IMR-90 (cell line): Measurements from ENCODE around the gene TMEFF1. TPM values are rescaled to one million over a fixed set of nuclear protein-coding genes. Genes with fewer than 3 reads are reported as not detected.

Source experiments
- ATAC-seq: fragments of 200-7000 bp; cut with Tn5 transposase; 2 replicates; pipeline ENCODE4 v1.9.1; 2020; ENCODE audit warnings: low read depth, mild to moderate bottlenecking, moderate library complexity
- BruUV-seq: library from RNA; stranded (reverse); fragments of 400-500 nt; replicated peaks from 2 replicates; lab custom pipeline; 2021; lab: Mats Ljungman, UMichigan
- CTCF ChIA-PET: fragments of 300-600 bp; formaldehyde crosslinking; extraction: SDS; loops from one replicate; lab custom pipeline; 2021; ENCODE audit warnings: antibody characterized with exemption; lab: Yijun Ruan, JAX
- POLR2A ChIA-PET: fragments of 300-600 bp; sonication (Branson Sonifier 250); formaldehyde crosslinking; loops from one replicate; lab custom pipeline; 2022; ENCODE audit warnings: antibody characterized with exemption; ENCODE audit not compliant: unreplicated experiment; lab: Charles Lee
- DNase-seq: peaks from one replicate; pipeline ENCODE4 v3.0.0; 2013
- H2AFZ ChIP-seq: replicated peaks from 2 replicates; pipeline ENCODE3; 2013; ENCODE audit warnings: low read length, mild to moderate bottlenecking; ENCODE audit not compliant: poor library complexity
- H2AK5ac ChIP-seq: 2 replicates; pipeline ENCODE4 v1.6.1; 2013; ENCODE audit warnings: low read depth, low read length, inconsistent platforms
- H2AK9ac ChIP-seq: replicated peaks from 2 replicates; pipeline ENCODE3; 2013; ENCODE audit warnings: mild to moderate bottlenecking, low read depth, low read length, moderate library complexity; ENCODE audit not compliant: poor library complexity
- H2BK120ac ChIP-seq: 2 replicates; pipeline ENCODE4 v1.6.1; 2013; ENCODE audit warnings: low read depth, low read length, inconsistent platforms
- H2BK15ac ChIP-seq: 3 replicates; pipeline ENCODE4 v1.6.1; 2013; ENCODE audit warnings: low read depth, low read length, inconsistent platforms
- H2BK20ac ChIP-seq: 2 replicates; pipeline ENCODE4 v1.6.1; 2013; ENCODE audit warnings: low read depth, mild to moderate bottlenecking, inconsistent platforms, low read length, moderate library complexity
- H2BK5ac ChIP-seq: 2 replicates; pipeline ENCODE4 v1.6.1; 2013; ENCODE audit warnings: mild to moderate bottlenecking, low read depth, low read length, inconsistent platforms; ENCODE audit not compliant: poor library complexity, severe bottlenecking
- H3K14ac ChIP-seq: replicated peaks from 2 replicates; pipeline ENCODE4 v1.6.1; 2013; ENCODE audit warnings: low read depth, low read length, inconsistent platforms
- H3K18ac ChIP-seq: 2 replicates; pipeline ENCODE4 v1.6.1; 2013; ENCODE audit warnings: low read depth, low read length, control low read depth
- H3K23ac ChIP-seq: 2 replicates; pipeline ENCODE4 v1.6.1; 2013; ENCODE audit warnings: low read depth, low read length, inconsistent platforms
- H3K27ac ChIP-seq: 2 replicates; pipeline ENCODE4 v1.5.1; 2013; ENCODE audit warnings: mild to moderate bottlenecking, control low read depth, low read length; ENCODE audit not compliant: insufficient read depth
- H3K27me3 ChIP-seq: 2 replicates; pipeline ENCODE4 v1.6.1; 2013; ENCODE audit warnings: low read length; ENCODE audit not compliant: control insufficient read depth, insufficient read depth
- H3K36me3 ChIP-seq: 2 replicates; pipeline ENCODE4 v1.6.1; 2013; ENCODE audit warnings: low read length, mixed read lengths; ENCODE audit not compliant: control insufficient read depth, insufficient read depth
- H3K4ac ChIP-seq: 2 replicates; pipeline ENCODE4 v1.6.1; 2013; ENCODE audit warnings: low read depth, low read length, inconsistent platforms
- H3K4me1 ChIP-seq: 2 replicates; pipeline ENCODE4 v1.6.1; 2013; ENCODE audit warnings: low read length, mixed read lengths; ENCODE audit not compliant: control insufficient read depth, insufficient read depth
- H3K4me2 ChIP-seq: 2 replicates; pipeline ENCODE4 v1.6.1; 2013; ENCODE audit warnings: low read depth, mild to moderate bottlenecking, control low read depth, low read length, moderate library complexity
- H3K4me3 ChIP-seq: 2 replicates; pipeline ENCODE4 v1.5.1; 2013; ENCODE audit warnings: low read depth, mild to moderate bottlenecking, control low read depth, low read length, moderate library complexity; ENCODE audit not compliant: insufficient read depth
- H3K56ac ChIP-seq: 2 replicates; pipeline ENCODE4 v1.6.1; 2013; ENCODE audit warnings: low read length, inconsistent platforms; ENCODE audit not compliant: insufficient read depth; ENCODE audit errors: extremely low read depth
- H3K79me1 ChIP-seq, 2 experiments: 2 replicates each; pipeline ENCODE4 v1.6.1; 2013; ENCODE audit warnings: low read length in 2 of 2, inconsistent platforms in 1 of 2, low read depth in 1 of 2
- H3K9ac ChIP-seq: 2 replicates; pipeline ENCODE4 v1.6.1; 2013; ENCODE audit warnings: low read depth, low read length, control low read depth
- H3K9me1 ChIP-seq: 2 replicates; pipeline ENCODE4 v1.6.1; 2013; ENCODE audit warnings: low read length, inconsistent platforms; ENCODE audit not compliant: insufficient read depth
- H3K9me3 ChIP-seq: 2 replicates; pipeline ENCODE4 v1.6.1; 2013; ENCODE audit warnings: low read length; ENCODE audit not compliant: control insufficient read depth, insufficient read depth
- H4K20me1 ChIP-seq: 2 replicates; pipeline ENCODE4 v1.6.1; 2013; ENCODE audit warnings: low read length, inconsistent platforms; ENCODE audit not compliant: insufficient read depth
- H4K5ac ChIP-seq: 2 replicates; pipeline ENCODE4 v1.6.1; 2013; ENCODE audit warnings: mild to moderate bottlenecking, low read depth, low read length, control low read depth
- H4K8ac ChIP-seq, 2 experiments: 2 replicates each; pipeline ENCODE4 v1.6.1; 2013; ENCODE audit warnings: low read depth in 2 of 2, low read length in 2 of 2, control low read depth in 1 of 2, inconsistent platforms in 1 of 2
- H4K91ac ChIP-seq: 2 replicates; pipeline ENCODE4 v1.6.1; 2013; ENCODE audit warnings: low read depth, low read length, inconsistent platforms; ENCODE audit not compliant: insufficient read depth
- CEBPB ChIP-seq: IDR thresholded peaks from 2 replicates; pipeline ENCODE4 v1.6.1; 2012; ENCODE audit warnings: low read depth, low read length, improper control_type of control experiment
- CHD1 ChIP-seq: IDR thresholded peaks from 2 replicates; pipeline ENCODE4 v1.6.1; 2012; ENCODE audit warnings: low read depth, low read length, improper control_type of control experiment
- FOS ChIP-seq: fragments of 150-350 bp; IDR thresholded peaks from 2 replicates; pipeline ENCODE4 v1.6.1; 2016; ENCODE audit warnings: low read depth, low read length
- MAZ ChIP-seq: IDR thresholded peaks from 2 replicates; pipeline ENCODE4 v1.6.1; 2012; ENCODE audit warnings: low read depth, mild to moderate bottlenecking, low read length, improper control_type of control experiment, moderate library complexity, borderline replicate concordance
- MXI1 ChIP-seq: IDR thresholded peaks from 2 replicates; pipeline ENCODE4 v1.6.1; 2012; ENCODE audit warnings: low read depth, mild to moderate bottlenecking, low read length, moderate library complexity, borderline replicate concordance
- POLR2A ChIP-seq: IDR thresholded peaks from 2 replicates; pipeline ENCODE4 v1.6.1; 2012; ENCODE audit warnings: mild to moderate bottlenecking, low read depth, low read length
- RAD21 ChIP-seq: IDR thresholded peaks from 2 replicates; pipeline ENCODE4 v1.6.1; 2012; ENCODE audit warnings: low read length, improper control_type of control experiment
- RFX5 ChIP-seq: IDR thresholded peaks from 2 replicates; pipeline ENCODE4 v1.8.0; 2012; ENCODE audit warnings: low read depth, mild to moderate bottlenecking, low read length, moderate library complexity
- SMC3 ChIP-seq: fragments of 150-350 bp; IDR thresholded peaks from 2 replicates; pipeline ENCODE4 v1.6.1; 2016; ENCODE audit warnings: low read depth, mild to moderate bottlenecking, antibody characterized with exemption, low read length, moderate library complexity
- WGBS, 2 experiments: methylation state at CpG; one replicate each; pipeline versions ENCODE4 v1.1.5 to v1.1.7; 2013; ENCODE audit warnings: missing lambda C conversion rate in 2 of 2; ENCODE audit not compliant: insufficient read length in 1 of 2; ENCODE audit errors: extremely low coverage in 2 of 2; 5-methylcytosine and 5-hydroxymethylcytosine counted together
- dilution Hi-C: fragments of 300-500 bp; cut with HindIII; formaldehyde crosslinking; loops from one replicate; pipeline ENCODE4 v1.14.3; 2018; ENCODE audit warnings: low sequenced_read_pairs; ENCODE audit not compliant: unreplicated experiment
- in situ Hi-C: fragments of 300-500 bp; cut with MboI; formaldehyde crosslinking; loops from 3 replicates; pipeline ENCODE4 v1.14.3; 2019; ENCODE audit warnings: low sequenced_read_pairs, inconsistent platforms, mixed read lengths
- intact Hi-C: fragments of 100-400 bp; cut with micrococcal nuclease; formaldehyde crosslinking; loops from 2 replicates; pipeline ENCODE4 v1.10.0; 2022
- polyA plus RNA-seq, 3 experiments: library from polyadenylated mRNA; depleted of rRNA; stranded (reverse); fragments of >200 nt; gene quantifications; 2 replicates each; pipeline ENCODE4 v1.2.3, GENCODE V29; 2012; ENCODE audit warnings: low replicate concordance in 1 of 3
- total RNA-seq: library from RNA; depleted of rRNA; stranded (reverse); fragments of >200 nt; gene quantifications from 2 replicates; pipeline ENCODE4 v1.2.3, GENCODE V29; 2012
- TF ChIP-seq, protein P1 (sequence below): fragments of 150-350 bp; IDR thresholded peaks from 2 replicates; pipeline ENCODE4 v1.6.1; 2016; ENCODE audit warnings: low read depth, mild to moderate bottlenecking, low read length, moderate library complexity, borderline replicate concordance

The TMEFF1 gene
- total and polyA plus RNA-seq, 2 of the 4 experiments (the other 2 are of a cell fraction): 0.62 to 0.90 TPM

DNA sequence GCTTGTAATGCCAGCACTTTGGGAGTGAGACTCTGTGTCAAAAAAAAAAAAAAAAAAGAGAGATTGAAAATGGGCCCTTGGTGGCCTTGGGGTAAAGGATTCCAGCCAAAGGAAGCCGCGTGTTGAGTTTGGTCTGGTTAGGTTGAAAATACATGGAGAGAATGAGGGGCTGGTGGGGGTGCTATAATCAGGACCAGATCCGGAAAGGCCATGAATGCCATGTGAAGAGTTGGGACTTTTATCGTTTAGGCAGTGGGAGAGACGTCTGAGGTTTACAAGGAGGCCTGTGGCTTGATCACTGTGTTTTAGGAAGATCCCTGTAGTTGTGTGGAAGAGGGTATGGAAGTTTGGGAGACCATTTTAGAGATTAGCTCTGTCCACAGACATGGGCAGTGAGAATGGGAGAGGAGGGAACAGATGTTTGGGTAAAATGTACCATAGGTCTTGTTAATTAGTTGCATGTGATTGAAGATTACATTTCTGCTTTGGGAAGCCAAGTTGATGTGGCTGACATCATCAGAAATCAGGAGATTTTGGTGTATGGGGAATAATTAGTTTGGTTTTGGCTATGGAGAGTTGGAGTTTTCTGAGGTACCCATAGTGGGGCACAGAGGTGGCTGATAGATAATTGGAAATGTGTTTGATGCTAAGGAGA is 42.5 kb upstream of the TMEFF1 start:
- Histone ChIP-seq H4K8ac (peak overlapping the region; percentile 15 to 55; a peak in 2 of 4 replicates), H2AK5ac (peak overlapping the region; percentile 84), H3K4ac (peak overlapping the region; percentile 84), H2BK15ac (peak overlapping the region; percentile 28; the same call in 2 of the 3 replicates), H2BK120ac (peak overlapping the region; percentile 90), H2BK20ac (peak overlapping the region; percentile 38), H3K4me1 (peaks cover 22% of the 10 kb centered on the region), H4K91ac (peak overlapping the region; percentile 74), H2BK5ac (peak overlapping the region; percentile 94), H3K9ac (no peak overlapping the region), H3K23ac (peak overlapping the region; percentile 49), H2AK9ac (no peak overlapping the region), H4K5ac (peak overlapping the region; percentile 69), H3K36me3 (peaks cover 6% of the 10 kb centered on the region; the same call in 1 of the 2 replicates), H3K9me3 (no peaks in the 10 kb centered on the region), H3K4me3 (no peak overlapping the region), H3K27ac (peak overlapping the region; percentile 83), H3K14ac (peak overlapping the region; percentile 90), H2AFZ (no peak overlapping the region), H3K9me1 (peaks cover 24% of the 10 kb centered on the region), H3K27me3 (no peaks in the 10 kb centered on the region), H3K4me2 (peak overlapping the region; percentile 39), H3K79me1 (peaks cover 5 to 47% of the 10 kb centered on the region in 2 experiments; a peak in 2 of 4 replicates), H3K56ac (no peak overlapping the region), H3K18ac (peak overlapping the region; percentile 42), H4K20me1 (peaks cover 42% of the 10 kb centered on the region)
- BruUV-seq: no TSS peak
- ChIA-PET POLR2A (interaction anchor here (0.6 kb wide), 2 partner anchors 11 to 54 kb away, joined by 3 to 10 read pairs; no protein-coding TSS in a partner anchor), CTCF (interaction anchor here (0.6 kb wide), 1 partner anchor 65 kb away, joined by 3 read pairs; no protein-coding TSS in a partner anchor)
- TF ChIP-seq MXI1 (no peak), CHD1 (no peak), CEBPB (no peak), RAD21 (no peak), POLR2A (no peak), SMC3 (no peak), FOS (no peak), RFX5 (no peak), MAZ (no peak)
- TF ChIP-seq, protein P1, sequence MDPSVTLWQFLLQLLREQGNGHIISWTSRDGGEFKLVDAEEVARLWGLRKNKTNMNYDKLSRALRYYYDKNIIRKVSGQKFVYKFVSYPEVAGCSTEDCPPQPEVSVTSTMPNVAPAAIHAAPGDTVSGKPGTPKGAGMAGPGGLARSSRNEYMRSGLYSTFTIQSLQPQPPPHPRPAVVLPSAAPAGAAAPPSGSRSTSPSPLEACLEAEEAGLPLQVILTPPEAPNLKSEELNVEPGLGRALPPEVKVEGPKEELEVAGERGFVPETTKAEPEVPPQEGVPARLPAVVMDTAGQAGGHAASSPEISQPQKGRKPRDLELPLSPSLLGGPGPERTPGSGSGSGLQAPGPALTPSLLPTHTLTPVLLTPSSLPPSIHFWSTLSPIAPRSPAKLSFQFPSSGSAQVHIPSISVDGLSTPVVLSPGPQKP: no peak
- intact Hi-C loops: no loop called here
- no peak for ATAC-seq
- dilution Hi-C loops: no loop called here
- WGBS, 2 experiments: 100% methylated on average over 2 of the region's 5 CpGs; no CpG with 5 or more reads in 1 of the 2 experiments
- DNase-seq: no peak
- in situ Hi-C loops: loop anchor here (5.0 kb wide), 1 partner anchor 78 kb away; the partner anchor contains the start of gene TEX10
